HG02588 (cell line): Measurements from ENCODE around the gene SDR42E1.

Source experiments
- ATAC-seq: cut with Tn5 transposase; IDR thresholded peaks from one replicate; pipeline ENCODE4 v1.9.1; 2021; ENCODE audit warnings: mild to moderate bottlenecking, moderate library complexity; ENCODE audit not compliant: unreplicated experiment

The SDR42E1 gene, protein sequence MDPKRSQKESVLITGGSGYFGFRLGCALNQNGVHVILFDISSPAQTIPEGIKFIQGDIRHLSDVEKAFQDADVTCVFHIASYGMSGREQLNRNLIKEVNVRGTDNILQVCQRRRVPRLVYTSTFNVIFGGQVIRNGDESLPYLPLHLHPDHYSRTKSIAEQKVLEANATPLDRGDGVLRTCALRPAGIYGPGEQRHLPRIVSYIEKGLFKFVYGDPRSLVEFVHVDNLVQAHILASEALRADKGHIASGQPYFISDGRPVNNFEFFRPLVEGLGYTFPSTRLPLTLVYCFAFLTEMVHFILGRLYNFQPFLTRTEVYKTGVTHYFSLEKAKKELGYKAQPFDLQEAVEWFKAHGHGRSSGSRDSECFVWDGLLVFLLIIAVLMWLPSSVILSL

DNA sequence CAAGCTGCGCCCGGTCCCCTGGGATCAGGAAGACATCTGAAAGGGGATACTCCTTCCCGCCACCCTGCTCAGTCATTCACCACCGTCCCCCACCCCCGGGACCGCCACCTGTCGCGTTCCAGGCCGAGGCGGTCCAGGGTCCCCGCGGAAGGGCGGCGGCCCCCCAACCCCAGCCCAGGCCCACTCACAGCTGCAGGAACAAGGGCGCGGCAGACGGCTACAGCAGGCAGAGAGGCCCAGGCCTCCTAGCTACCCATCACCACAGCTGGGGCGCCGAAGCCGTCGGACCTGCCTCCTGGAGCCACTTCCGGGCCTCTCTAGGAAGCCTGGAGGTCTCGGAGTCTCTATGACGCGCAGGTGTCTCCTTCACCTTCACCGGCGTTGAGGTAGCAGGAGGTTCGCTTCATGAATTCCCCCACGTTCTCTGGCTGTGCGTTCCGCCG, at the start of gene SDR42E1:
Gene SDR42E1, minus strand, starts transcription at position 272 of the 443 bp plus-strand sequence. CDS start 10,612 bp downstream, outside the sequence.
- peak; percentile 88 for ATAC-seq

DNA sequence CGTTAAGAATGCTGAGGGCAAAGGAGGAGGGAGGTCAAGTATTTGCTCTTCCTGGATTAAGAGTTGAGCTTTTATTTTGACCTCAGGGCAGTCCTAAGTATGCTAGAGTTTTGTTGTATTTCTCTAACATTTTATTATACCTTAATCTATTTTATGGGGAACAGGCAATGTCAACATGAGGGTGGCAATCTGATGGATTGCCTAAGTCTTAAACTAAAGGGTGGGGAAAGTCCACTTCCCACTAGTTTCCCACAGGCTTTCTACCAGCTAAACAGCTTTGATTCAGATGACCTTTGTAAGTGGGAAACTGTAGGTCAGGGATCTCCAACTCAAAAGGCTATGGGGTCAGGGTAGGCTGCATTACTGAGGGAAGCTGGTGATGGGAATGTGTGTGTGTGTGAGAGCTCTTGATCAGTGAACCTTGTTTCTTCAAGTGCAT, 48.7 kb upstream of the SDR42E1 start:
- no peak for ATAC-seq

DNA sequence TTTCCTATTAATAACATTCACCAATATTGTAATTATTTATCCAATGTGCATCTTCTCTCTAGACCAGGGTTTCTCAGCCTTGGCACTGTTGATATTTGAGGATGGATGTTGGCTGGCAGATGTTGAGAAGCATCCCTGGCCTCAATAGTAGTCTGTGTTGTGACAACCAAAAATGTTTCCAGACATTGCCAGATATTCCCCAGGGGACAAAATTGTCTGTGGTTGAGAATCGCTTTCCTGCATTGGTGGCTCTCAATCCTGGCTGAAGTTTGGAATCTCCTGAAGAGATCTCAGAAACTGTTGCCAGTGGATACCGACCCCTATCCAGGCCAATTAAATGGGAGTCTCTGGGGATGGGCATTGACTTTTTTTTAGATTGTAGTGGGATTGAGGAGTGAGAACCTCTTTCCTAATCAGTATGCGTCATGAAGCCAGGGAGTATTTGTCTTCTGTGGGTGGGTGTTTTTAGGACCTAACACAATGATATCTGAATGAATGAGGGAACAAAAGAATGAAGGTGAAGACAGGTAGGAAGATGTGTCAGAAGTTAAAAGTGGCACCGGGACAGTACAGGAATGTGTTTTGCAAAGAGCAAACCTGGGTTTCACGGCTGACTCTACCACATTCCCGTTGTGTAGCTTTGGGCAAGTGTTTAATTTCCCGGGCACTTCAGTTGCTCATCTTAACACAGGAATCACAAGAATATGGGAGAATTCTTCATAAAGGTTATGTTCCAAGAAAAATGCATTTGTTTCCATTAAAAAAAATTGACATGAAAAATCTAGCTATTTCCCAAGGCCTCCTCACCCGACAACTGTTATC, 48.1 kb upstream of the SDR42E1 start:
- no peak for ATAC-seq

DNA sequence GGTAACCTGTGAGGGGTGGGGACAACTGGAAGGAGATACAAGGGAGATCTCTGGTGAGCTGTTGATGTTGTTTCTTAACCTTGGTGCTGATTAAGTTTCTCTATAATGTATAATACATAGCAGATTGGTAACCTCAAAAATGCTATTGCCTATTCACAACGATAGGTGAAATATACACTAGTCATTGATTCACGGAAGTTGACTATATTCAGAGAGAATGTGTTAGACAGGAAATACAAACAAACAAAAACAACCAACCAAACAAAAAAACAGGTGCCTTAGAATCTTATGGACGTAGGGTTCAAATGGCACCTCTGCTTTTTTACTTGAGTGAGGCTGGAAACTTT, 45.3 kb upstream of the SDR42E1 start:
- no peak for ATAC-seq

DNA sequence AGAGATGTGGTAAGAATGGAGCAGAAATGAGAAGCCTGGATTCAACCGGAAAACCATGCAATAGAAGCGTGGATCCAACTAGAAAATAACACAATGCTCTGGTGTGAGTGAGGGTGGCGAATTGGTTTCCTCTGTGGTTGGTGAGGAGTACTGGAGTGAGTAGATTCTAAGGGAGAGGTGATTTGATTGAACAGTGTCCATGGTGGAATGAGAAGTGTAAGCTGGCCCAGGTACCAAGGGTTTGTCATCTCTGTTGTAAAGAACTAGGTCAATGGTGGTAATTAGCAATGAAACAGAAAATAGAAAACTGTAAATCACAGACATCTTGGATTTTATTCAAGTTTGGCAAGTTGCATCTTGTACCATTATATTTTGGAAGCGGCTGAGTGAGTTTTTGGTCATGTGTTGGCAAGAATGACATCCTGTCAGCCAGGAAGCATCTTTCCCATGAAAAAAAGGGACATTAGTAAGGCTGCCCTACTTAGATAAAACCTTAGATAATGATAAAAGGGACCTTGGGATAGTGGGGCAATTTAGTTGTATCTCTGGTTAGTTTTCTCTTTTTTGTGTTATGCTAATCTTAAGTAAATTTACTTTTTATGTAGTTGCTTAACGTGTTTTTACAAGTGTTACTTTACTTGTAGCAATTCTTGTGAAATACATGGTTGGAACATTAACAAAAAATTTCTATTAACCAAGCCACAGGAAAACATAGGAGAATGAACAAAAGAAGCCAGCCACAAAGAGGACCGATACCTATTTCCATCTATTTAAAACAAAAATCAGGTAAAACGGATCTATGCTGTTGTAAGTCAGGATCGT, 44.7 kb upstream of the SDR42E1 start:
- no peak for ATAC-seq

DNA sequence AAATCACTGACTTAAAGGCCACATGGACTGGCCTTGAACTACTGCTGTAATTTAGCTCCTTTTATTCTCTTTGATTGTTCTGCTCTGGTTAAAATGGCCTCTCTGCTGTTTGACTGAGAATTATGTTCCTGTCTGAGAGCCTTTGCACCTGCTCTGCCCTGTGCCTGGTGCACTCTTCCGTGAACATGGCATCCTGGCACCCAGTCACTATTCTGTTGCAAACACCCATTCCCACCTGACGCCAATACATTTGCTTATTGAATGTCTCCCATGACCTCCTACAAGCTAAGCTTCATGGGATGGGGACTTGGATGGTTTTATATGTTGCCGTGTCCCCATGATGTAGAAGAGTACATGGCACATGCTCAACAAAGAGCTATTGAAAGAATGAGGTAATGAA, 43.8 kb upstream of the SDR42E1 start:
- no peak for ATAC-seq

DNA sequence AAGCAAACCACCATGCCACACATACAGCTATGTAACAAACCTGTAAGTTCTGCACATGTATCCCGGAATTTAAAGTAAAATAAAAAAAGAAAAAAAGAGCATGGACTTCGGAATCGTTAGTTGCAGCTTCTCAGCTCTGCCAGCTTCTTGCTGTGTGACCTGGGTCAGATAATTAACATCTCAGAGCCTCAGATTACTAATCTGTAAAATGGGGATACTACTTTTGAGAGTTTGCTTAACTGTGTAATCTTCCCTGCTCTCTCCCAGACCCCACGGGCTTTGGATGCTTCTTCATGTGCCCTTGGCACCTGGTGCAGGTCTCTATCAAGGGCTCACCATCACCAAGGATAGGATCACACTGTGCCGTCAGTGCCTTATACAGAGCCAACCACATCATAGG, 40.4 kb upstream of the SDR42E1 start:
- ATAC-seq: no peak

DNA sequence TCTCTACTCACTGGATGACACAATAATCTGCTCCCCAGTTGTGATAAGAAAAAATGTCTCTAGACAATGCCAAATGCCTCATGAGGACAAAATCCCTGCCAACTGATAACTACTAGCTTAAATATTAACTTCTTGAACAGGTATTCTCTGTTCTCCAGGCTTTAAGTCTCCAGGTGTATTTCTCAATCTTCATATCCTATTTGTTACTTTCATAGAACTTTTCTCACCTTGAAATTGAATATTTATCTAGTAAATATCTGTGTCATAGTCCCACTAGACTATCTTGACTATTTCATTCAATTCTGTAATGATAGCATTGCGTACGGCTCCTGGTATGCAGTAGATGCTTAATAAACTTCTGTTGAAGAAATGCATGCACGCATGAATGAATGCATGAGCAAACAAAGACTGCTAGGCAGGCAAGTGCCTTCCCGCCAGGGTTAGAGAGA, 39.7 kb upstream of the SDR42E1 start:
- no peak for ATAC-seq

DNA sequence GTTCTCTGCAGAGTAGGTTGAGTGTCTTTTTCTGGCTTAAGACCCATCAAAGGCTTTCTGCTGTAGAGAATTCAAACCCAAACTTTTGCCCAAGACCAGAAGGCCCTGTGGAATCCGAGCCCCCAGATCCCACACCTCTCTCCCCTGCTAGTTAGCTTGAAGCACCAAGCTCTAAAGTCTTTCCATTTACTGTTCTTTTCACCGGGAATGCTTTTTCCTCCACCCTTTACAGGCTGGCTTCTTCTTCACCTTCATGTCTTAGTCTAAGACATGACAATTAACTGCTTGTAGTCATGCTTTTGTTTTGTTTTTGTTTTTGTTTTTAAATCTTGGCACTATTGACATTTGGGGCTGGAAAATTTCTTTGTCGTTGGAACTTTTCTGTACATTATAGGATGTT, 39.2 kb upstream of the SDR42E1 start:
- no peak for ATAC-seq

DNA sequence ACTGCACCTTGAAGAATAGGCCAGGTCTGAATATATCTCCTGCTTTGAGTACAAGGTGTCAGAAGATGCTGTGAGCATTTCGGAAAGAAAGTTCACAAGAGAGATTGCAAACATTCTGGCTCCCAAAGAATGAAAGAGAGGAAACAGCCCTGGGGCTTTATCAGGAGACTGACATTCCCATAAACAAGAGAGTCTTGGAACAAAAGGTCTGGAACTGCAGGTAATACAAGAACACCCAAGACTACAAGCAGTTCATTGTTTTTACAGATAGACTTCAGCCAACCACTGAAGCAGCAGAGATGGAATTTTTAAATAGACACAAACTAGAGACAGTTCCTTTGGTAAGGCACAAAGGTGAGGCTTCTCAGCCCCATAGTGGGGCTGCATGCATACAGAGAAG, 38.2 kb upstream of the SDR42E1 start:
- ATAC-seq: no peak

DNA sequence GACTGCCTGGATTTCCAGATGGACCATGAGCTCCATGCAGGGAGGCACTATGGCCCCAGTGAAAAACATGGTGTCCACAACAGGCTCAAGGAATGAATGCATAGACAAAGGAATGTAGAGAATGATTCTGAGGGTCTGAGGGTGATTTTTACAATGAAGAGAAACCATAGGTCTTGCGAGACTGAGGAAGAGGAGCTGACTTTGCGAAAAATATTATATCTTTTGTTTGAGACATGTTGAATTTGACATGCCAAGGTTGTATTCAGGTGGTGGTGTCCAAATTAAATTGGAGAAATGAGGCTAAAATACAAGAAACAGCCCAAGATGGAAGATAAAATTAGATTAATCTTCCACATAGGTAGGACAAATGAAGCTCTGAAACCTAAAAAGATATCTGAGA, 36.5 kb upstream of the SDR42E1 start:
- ATAC-seq: no peak

DNA sequence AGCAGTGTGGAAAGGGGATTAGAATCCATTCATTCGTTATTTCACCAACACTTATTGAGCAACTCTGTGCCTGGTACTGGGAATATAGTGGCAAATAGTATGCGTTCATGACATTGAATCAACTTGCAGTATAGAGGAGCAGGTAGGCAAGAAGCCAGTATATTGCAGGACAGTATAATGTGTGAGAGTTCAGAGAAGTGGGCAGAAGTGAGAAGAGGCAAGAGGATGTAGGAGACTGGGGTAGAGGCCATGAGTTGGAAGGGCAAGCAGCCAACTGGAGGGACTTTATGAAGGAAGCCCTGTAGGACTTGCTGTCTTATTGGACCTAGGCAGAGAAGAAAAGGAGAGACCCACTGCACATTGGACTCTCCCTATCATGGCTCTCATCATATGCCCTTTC, 36.1 kb upstream of the SDR42E1 start:
- no peak for ATAC-seq

DNA sequence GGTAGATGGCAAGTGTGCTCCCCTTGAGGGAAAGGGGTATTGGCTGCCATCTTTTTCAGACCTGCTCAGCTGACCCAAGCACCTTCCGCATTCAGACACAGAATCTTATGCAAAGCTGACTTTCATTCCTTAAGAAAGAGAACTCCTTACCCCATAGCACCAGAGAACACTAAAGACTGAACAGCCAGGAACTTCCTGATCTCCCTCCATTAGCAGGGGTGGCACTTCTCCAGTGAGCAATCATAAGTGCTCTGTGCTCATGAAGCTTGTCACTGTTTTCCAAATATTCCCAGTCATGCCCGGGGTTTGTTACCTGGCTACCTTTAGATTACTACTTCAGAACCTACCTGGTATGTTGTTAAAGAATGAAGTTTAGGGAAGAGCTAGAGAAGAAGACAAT, 35.7 kb upstream of the SDR42E1 start:
- no peak for ATAC-seq

DNA sequence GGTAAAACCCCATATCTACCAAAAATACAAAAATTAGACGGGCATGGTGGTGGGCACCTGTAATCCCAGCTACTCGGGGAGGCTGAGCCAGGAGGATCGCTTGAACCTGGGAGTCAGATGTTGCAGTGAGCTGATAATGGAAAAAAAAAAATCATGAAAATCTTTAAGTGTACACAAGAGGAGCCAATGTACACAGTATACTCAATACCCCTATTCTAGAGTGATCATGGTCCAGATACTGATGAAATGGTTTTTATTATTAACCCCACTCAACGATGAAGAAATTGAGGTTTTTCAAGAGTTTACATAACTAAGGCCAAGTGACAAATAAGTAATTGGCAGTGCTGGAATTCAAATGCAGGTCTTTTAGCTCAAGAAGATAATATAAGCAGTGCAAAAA, 35.3 kb upstream of the SDR42E1 start:
- ATAC-seq: no peak

DNA sequence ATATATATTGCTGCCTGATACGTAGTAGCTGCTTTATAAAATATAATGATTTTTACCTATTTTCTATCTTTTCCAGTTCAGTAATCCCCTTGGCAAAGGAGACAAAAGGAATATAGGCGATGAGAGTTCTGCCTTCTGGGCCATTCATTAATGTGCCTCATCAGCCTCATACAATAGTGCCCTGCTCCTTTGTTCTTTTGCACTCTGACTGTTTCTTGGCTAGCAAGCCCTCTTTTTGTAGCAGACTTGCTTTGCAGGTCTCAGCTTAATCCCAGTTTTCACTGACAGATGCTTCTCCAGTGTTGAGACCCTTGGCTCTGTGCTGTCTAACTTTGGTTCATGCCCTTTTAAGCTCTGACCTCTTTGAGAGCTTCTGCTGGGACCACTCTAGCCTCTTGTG, 34.2 kb upstream of the SDR42E1 start:
- ATAC-seq: no peak

DNA sequence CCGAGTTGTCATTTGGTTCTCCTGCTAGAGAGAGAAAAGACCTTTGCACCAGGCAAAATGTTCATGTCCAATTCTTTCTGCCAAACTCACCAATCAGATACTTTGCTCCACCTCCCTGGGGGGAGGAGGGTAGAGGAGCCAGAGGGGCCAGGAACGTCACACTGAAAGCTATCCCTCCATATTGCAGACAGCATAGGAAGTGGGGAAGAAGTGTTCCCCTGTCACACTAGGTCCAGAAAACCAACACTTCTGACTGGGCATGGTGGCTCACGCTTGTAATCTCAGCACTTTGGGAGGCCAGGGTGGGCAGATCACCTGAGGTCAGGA, 33.3 kb upstream of the SDR42E1 start:
- ATAC-seq: no peak

DNA sequence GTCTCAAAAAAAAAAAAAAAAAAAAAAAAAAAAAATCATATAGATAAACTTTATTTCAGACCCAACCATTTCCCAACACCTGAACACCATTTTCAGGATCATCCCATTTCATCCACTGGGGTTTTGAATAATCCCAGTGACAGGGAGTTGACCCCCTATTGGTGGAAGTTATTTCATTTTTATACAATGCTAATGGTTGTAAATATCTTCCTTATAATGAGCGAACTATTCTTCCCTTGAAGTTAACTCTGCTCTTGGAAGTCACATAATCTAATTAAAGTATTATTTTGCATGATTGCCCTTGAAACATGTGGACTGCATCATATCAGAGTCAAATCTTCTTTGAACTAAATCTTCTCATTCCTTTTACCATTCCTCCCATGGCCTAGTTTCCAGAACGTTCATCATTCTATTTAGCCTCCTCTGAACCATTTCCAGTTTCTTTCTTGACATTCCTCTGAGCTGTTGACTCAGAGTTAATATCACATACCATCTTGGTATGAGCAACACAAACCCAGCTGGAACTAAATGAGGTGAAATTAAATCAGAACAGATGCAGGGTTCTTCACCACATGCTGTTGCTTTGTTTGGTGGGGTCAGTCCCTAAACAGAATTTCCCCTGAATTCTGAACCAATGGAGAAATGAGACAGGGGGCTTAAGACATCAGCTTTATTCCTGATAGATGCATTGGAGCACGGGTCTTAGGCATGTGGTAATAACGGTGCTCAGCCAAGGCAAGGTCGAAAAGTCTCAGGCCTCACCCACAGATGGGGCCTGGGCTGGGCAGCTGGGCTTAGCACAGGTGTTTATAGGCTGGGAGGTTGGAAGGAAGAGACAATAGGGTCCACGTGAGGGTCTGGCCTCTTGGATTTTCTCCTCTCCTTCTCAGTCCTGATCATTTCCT, 32.7 kb upstream of the SDR42E1 start:
- ATAC-seq: no peak

DNA sequence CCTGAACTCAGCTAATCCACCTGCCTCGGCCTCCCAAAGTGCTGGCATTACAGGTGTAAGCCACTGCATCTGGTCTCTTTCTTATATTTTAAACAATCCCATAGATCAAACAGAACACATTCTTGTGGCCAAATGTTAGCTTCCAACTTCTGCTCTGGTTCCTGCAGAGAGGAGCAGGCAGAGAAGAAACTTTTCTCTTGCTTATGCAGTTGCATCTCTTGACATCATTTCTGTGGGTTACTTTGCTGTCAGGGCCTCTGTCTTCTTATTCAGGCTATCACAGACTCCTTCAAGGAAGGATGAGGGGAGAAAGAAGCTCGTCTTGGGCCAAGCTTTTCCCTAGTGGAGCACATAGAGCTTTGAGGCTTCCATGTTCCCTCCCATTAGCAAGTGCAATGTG, 31.6 kb upstream of the SDR42E1 start:
- ATAC-seq: no peak

DNA sequence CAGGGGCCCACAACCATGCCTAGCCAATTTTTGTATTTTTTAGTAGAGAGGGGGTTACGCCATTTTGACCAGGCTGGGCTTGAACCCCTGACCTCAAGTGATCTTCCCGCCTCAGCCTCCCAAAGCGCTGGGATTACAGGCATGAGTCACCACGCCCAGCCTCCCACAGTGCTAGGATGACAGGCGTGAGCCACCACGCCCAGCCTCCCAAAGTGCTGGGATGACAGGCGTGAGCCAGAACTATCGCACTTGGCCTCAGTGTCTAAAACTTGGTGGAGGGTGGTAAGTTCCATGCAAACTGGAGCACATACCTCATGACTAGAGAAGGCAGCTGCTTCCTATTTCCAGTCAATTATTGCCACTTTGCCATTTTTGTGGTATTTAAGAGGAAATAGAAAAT, 30.9 kb upstream of the SDR42E1 start:
- no peak for ATAC-seq

DNA sequence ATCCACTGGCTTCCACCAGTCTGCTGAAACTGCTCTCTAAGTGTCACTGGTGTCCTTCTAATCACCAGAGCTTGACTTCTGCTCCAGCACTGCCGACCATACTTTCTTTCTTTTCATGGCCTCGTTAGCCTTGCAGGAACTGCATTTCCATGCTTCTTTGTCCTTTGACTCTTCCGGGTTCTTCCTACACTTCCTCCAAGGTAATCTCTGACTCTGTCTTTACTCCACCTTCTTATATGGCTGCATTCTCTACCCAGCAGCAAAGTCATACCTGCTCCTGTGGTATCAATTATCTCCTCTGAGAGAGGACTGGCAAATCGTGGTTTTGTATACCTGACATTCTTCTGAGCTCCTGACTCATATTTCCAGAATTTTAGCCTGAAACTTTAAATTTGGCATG, 30.3 kb upstream of the SDR42E1 start:
- ATAC-seq: no peak
